Liver (tissue), 9 donors: ENCODE measurements around the gene MSI2. TPM values are rescaled to one million over a fixed set of nuclear protein-coding genes. Genes with fewer than 3 reads are reported as not detected.

Source experiments
- DNase-seq: peaks from one replicate; pipeline ENCODE4 v3.0.0-alpha.2; 2017; ENCODE audit warnings: low spot score
- H3K27ac ChIP-seq, 2 donors: one replicate each; pipeline ENCODE4 v1.7.0; 2013; ENCODE audit warnings: inconsistent platforms in 2 of 2, low read length in 2 of 2, control low read depth in 1 of 2, low read depth in 1 of 2, mild to moderate bottlenecking in 1 of 2
- H3K27me3 ChIP-seq, 4 donors: one replicate each; pipeline versions ENCODE4 v1.6.1 to v1.7.0; 2013; ENCODE audit warnings: low read length in 3 of 4, inconsistent platforms in 1 of 4, mild to moderate bottlenecking in 1 of 4, moderate library complexity in 1 of 4; ENCODE audit not compliant: control insufficient read depth in 4 of 4, insufficient read depth in 4 of 4
- H3K36me3 ChIP-seq, 4 donors: one replicate each; pipeline versions ENCODE4 v1.6.1 to v1.7.0; 2013; ENCODE audit warnings: low read length in 3 of 4, mild to moderate bottlenecking in 3 of 4, low read depth in 1 of 4, moderate library complexity in 1 of 4; ENCODE audit not compliant: control insufficient read depth in 4 of 4, insufficient read depth in 3 of 4
- H3K4me1 ChIP-seq, 4 donors: one replicate each; pipeline versions ENCODE4 v1.6.1 to v1.7.0; 2013; ENCODE audit warnings: low read length in 3 of 4, mild to moderate bottlenecking in 3 of 4, moderate library complexity in 1 of 4; ENCODE audit not compliant: control insufficient read depth in 4 of 4, insufficient read depth in 4 of 4
- H3K4me3 ChIP-seq, 3 donors: one replicate each; pipeline versions ENCODE4 v1.6.1 to v1.7.0; 2013; ENCODE audit warnings: low read length in 3 of 3, control low read depth in 1 of 3, low read depth in 1 of 3, mild to moderate bottlenecking in 1 of 3
- H3K9ac ChIP-seq, 2 donors: one replicate each; pipeline ENCODE4 v1.7.0; 2013; ENCODE audit warnings: low read length in 2 of 2, mild to moderate bottlenecking in 2 of 2, moderate library complexity in 2 of 2, control low read depth in 1 of 2, low read depth in 1 of 2
- H3K9me3 ChIP-seq, 4 donors: one replicate each; pipeline versions ENCODE4 v1.6.1 to v1.7.0; 2013; ENCODE audit warnings: low read length in 3 of 4; ENCODE audit not compliant: control insufficient read depth in 4 of 4
- ATF3 ChIP-seq: IDR thresholded peaks from 2 replicates; pipeline ENCODE4 v1.6.1; 2016; ENCODE audit warnings: antibody characterized with exemption
- CTCF ChIP-seq: fragments of 150-350 bp; IDR thresholded peaks from 2 replicates; pipeline ENCODE4 v1.5.1; 2017; ENCODE audit warnings: improper control_type of control experiment, low read depth, low read length; ENCODE audit not compliant: missing input control
- EGR1 ChIP-seq, 2 donors: IDR thresholded peaks; 2 replicates each; pipeline ENCODE4 v1.6.1; 2016 to 2018; ENCODE audit warnings: antibody characterized with exemption in 2 of 2, low read depth in 2 of 2
- FOXA1 ChIP-seq: IDR thresholded peaks from 2 replicates; pipeline ENCODE4 v1.6.1; 2016; ENCODE audit warnings: antibody characterized with exemption
- FOXA2 ChIP-seq: IDR thresholded peaks from 2 replicates; pipeline ENCODE4 v1.6.1; 2016; ENCODE audit warnings: antibody characterized with exemption
- GABPA ChIP-seq, 2 donors: IDR thresholded peaks in 1 of 2; conservative IDR thresholded peaks in 1 of 2; 2 replicates each; pipeline ENCODE4 v1.6.1; 2016; ENCODE audit warnings: antibody characterized with exemption in 2 of 2, mild to moderate bottlenecking in 1 of 2, moderate library complexity in 1 of 2
- HNF4A ChIP-seq, 2 donors: conservative IDR thresholded peaks; 2 replicates each; pipeline ENCODE4 v1.6.1; 2016; ENCODE audit warnings: antibody characterized with exemption in 2 of 2, mild to moderate bottlenecking in 2 of 2
- HNF4G ChIP-seq: IDR thresholded peaks from 2 replicates; pipeline ENCODE4 v1.6.1; 2016; ENCODE audit warnings: antibody characterized with exemption
- JUND ChIP-seq, 2 donors: IDR thresholded peaks; 2 replicates each; pipeline ENCODE4 v1.6.1; 2016; ENCODE audit warnings: antibody characterized with exemption in 2 of 2
- NR2F2 ChIP-seq: IDR thresholded peaks from 2 replicates; pipeline ENCODE4 v1.6.1; 2016; ENCODE audit warnings: antibody characterized with exemption
- RAD21 ChIP-seq, 2 donors: IDR thresholded peaks; 2 replicates each; pipeline ENCODE4 v1.6.1; 2016; ENCODE audit warnings: antibody characterized with exemption in 2 of 2, mild to moderate bottlenecking in 2 of 2
- RXRA ChIP-seq, 2 donors: IDR thresholded peaks; 2 replicates each; pipeline ENCODE4 v1.6.1; 2017 to 2018; ENCODE audit warnings: antibody characterized with exemption in 2 of 2, mild to moderate bottlenecking in 1 of 2
- SP1 ChIP-seq: IDR thresholded peaks from 2 replicates; pipeline ENCODE4 v1.6.1; 2018; ENCODE audit warnings: antibody characterized with exemption, mild to moderate bottlenecking
- TAF1 ChIP-seq: conservative IDR thresholded peaks from 2 replicates; pipeline ENCODE4 v1.6.1; 2016; ENCODE audit warnings: antibody characterized with exemption, mild to moderate bottlenecking
- YY1 ChIP-seq: IDR thresholded peaks from 2 replicates; pipeline ENCODE4 v1.6.1; 2016; ENCODE audit warnings: antibody characterized with exemption, mild to moderate bottlenecking
- WGBS: extraction: QIAGEN DNeasy Blood & Tissue Kit; methylation state at CpG from one replicate; pipeline ENCODE4 v1.1.7; 2013; 5-methylcytosine and 5-hydroxymethylcytosine counted together
- polyA plus RNA-seq, 2 donors: library from polyadenylated mRNA; stranded (reverse) in 1 of 2; unstranded in 1 of 2; fragments of 200-250 nt in 1 of 2; fragments of >200 nt in 1 of 2; fragmentation: Nextera tagmentation in 1 of 2; extraction: Ambion mirVana in 1 of 2; gene quantifications; one replicate each; pipeline versions ENCODE4 v1.2.1 to v1.2.3, GENCODE V29; 2013 to 2015
- total RNA-seq, 2 donors: library from RNA; depleted of rRNA; stranded (reverse); fragments of >200 nt; gene quantifications; one replicate each; pipeline ENCODE4 v1.2.3, GENCODE V29; 2014
- TF ChIP-seq, protein P1 (sequence below): IDR thresholded peaks from 2 replicates; pipeline ENCODE4 v1.6.1; 2016; ENCODE audit warnings: antibody characterized with exemption, mild to moderate bottlenecking
- TF ChIP-seq, protein P2 (sequence below): IDR thresholded peaks from 2 replicates; pipeline ENCODE4 v1.6.1; 2016; ENCODE audit warnings: antibody characterized with exemption
- donor health status: healthy.
- donor health status: healthy.
- donor health status: healthy.
- donor health status: healthy.
- donor health status: healthy.

The MSI2 gene
- total and polyA plus RNA-seq, 4 donors, result 5.7 to 15.6 (median 9.2) TPM

DNA sequence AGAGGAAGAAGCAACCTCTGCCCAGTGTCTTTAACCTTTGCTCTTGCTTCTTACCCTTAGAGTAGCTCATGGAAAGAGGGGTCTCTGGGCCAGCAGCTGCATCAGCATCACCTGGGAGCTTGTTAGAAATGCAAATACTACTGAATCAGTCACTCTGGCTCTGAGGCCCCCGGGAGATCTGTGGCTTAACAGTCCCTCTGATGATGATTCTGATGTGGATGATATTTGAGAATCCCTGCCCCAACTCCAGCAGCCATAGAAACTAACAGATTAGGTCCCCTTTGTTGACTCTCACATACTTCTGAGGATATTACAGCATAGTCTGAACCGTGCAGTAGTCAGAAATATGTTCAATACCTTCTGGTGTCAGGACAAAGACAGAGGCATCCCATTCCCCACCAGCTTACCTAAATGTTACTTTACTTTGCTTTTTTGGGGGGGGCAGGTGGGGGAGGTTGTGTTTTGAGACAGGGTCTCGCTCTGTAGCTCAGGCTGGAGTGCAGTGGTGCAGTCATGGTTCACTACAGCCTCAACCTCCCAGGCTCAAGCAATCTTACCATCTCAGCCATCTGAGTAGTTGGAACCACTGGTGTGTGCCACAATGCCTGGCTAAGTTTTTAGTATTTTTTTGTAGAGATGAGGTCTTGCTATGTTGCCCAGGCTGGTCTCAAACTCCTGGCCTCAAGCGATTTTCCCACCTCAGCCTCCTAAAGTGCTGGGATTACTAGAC, 268.7 kb downstream of the MSI2 start:
- Histone ChIP-seq H3K4me3 (no peak overlapping the region), H3K27ac (no peak overlapping the region), H3K36me3 (no peaks in the 10 kb centered on the region), H3K9ac (no peak overlapping the region), H3K4me1 (peaks cover 0 to 3% (median 0%) of the 10 kb centered on the region in 4 donors), H3K27me3 (no peaks in the 10 kb centered on the region), H3K9me3 (no peaks in the 10 kb centered on the region)
- DNase-seq, result no peak
- WGBS, result 88% methylated on average over 4 of the region's 4 CpGs
- no peak for TF ChIP-seq HNF4A (conservative IDR thresholded peaks at IDR 0.05)
- TF ChIP-seq CTCF, result no peak
- no peak for TF ChIP-seq ATF3
- TF ChIP-seq JUND (IDR thresholded peaks at IDR 0.05), result no peak
- TF ChIP-seq, protein P1, sequence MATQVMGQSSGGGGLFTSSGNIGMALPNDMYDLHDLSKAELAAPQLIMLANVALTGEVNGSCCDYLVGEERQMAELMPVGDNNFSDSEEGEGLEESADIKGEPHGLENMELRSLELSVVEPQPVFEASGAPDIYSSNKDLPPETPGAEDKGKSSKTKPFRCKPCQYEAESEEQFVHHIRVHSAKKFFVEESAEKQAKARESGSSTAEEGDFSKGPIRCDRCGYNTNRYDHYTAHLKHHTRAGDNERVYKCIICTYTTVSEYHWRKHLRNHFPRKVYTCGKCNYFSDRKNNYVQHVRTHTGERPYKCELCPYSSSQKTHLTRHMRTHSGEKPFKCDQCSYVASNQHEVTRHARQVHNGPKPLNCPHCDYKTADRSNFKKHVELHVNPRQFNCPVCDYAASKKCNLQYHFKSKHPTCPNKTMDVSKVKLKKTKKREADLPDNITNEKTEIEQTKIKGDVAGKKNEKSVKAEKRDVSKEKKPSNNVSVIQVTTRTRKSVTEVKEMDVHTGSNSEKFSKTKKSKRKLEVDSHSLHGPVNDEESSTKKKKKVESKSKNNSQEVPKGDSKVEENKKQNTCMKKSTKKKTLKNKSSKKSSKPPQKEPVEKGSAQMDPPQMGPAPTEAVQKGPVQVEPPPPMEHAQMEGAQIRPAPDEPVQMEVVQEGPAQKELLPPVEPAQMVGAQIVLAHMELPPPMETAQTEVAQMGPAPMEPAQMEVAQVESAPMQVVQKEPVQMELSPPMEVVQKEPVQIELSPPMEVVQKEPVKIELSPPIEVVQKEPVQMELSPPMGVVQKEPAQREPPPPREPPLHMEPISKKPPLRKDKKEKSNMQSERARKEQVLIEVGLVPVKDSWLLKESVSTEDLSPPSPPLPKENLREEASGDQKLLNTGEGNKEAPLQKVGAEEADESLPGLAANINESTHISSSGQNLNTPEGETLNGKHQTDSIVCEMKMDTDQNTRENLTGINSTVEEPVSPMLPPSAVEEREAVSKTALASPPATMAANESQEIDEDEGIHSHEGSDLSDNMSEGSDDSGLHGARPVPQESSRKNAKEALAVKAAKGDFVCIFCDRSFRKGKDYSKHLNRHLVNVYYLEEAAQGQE, result no peak
- TF ChIP-seq EGR1 (IDR thresholded peaks at IDR 0.05; ENCODE audit: low read depth in 2 of 2), result no peak
- no peak for TF ChIP-seq FOXA1
- TF ChIP-seq TAF1, result no peak
- no peak for TF ChIP-seq FOXA2
- no peak for TF ChIP-seq NR2F2
- no peak for TF ChIP-seq SP1
- TF ChIP-seq, protein P2, sequence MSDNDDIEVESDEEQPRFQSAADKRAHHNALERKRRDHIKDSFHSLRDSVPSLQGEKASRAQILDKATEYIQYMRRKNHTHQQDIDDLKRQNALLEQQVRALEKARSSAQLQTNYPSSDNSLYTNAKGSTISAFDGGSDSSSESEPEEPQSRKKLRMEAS, result no peak
- TF ChIP-seq GABPA (IDR thresholded peaks at IDR 0.05 in 1 of 2, conservative IDR thresholded peaks at IDR 0.05 in 1 of 2), result no peak
- no peak for TF ChIP-seq RXRA (IDR thresholded peaks at IDR 0.05)
- TF ChIP-seq RAD21 (IDR thresholded peaks at IDR 0.05), result no peak
- no peak for TF ChIP-seq HNF4G
- TF ChIP-seq YY1, result no peak
